Activated T-helper 17 cell treated with anti-CD3 and anti-CD28 coated beads, Interleukin-2, amount 50 U/mL, for 72 hours (primary cell): ENCODE data around the gene NCBP2. TPM values are rescaled to one million over a fixed set of nuclear protein-coding genes. Genes with fewer than 3 reads are reported as not detected.
"Not testable (repeated sequence)": the region's sequence is repeated elsewhere in the genome, so short reads cannot be mapped to it uniquely, and the experiment has no call there.

ENCODE experiments used
- ATAC-seq: fragments of 150-1000 bp; cut with Tn5 transposase; replicated peaks from 2 replicates; pipeline ENCODE4 v1.10.0; 2021; ENCODE audit warnings: mild to moderate bottlenecking, moderate library complexity
- H3K27ac Mint-ChIP-seq: one replicate; pipeline ENCODE4 v1.8.0; 2022; ENCODE audit warnings: mixed read lengths
- H3K27me3 Mint-ChIP-seq: one replicate; pipeline ENCODE4 v1.8.0; 2022; ENCODE audit warnings: mixed read lengths
- H3K36me3 Mint-ChIP-seq: one replicate; pipeline ENCODE4 v1.8.0; 2022; ENCODE audit warnings: low read depth, mild to moderate bottlenecking, mixed read lengths
- H3K4me1 Mint-ChIP-seq: one replicate; pipeline ENCODE4 v1.8.0; 2022; ENCODE audit warnings: mixed read lengths
- H3K4me3 Mint-ChIP-seq: one replicate; pipeline ENCODE4 v1.8.0; 2022; ENCODE audit warnings: mild to moderate bottlenecking, mixed read lengths
- H3K9me3 Mint-ChIP-seq: one replicate; pipeline ENCODE4 v1.8.0; 2022; ENCODE audit warnings: mixed read lengths
- total RNA-seq, 2 donors: library from RNA; stranded (reverse); gene quantifications; one replicate each; pipeline ENCODE4 v1.2.3, GENCODE V29; 2022

The NCBP2 gene
- total RNA-seq, 2 donors from 2014 or later = 68.1 to 89.0 TPM

DNA sequence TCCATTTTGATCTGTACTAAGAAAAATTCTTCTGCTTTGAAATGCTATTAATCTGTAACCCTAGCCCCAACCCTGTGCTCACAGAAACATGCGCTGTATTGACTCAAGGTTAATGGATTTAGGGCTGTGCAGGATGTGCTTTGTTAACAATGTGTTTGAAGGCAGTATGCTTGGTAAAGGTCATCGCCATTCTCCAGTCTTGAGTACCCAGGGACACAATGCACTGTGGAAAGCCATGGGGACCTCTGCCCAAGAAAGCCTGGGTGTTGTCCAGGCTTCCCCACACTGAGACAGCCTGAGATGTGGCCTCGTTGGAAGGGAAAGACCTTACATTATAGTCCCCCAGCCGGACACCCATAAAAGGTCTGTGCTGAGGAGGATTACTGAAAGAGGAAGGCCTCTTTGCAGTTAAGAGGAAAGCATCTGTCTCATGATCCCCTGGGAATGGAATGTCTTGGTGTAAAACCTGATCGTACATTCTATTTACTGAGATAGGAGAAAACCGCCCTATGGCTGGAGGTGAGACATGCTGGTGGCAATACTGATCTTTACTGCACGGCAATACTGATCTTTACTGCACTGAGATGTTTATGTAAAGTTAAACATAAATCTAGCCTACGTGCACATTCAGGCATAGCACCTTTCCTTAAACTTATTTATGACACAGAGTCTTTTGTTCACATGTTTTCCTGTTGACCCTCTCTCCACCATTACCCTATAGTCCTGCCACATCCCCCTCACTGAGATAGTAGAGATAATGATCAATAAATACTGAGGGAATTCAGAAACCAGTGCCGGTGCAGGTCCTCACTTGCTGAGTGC lies 20.0 kb upstream of the NCBP2 start:
- H3K9me3 Mint-ChIP-seq = no peaks in the 10 kb centered on the region
- H3K27ac Mint-ChIP-seq = no peak overlapping the region
- no peaks in the 10 kb centered on the region for H3K4me1 Mint-ChIP-seq
- no peak overlapping the region for H3K4me3 Mint-ChIP-seq
- no peaks in the 10 kb centered on the region for H3K36me3 Mint-ChIP-seq
- peaks cover 3% of the 10 kb centered on the region for H3K27me3 Mint-ChIP-seq
- no peak for ATAC-seq

DNA sequence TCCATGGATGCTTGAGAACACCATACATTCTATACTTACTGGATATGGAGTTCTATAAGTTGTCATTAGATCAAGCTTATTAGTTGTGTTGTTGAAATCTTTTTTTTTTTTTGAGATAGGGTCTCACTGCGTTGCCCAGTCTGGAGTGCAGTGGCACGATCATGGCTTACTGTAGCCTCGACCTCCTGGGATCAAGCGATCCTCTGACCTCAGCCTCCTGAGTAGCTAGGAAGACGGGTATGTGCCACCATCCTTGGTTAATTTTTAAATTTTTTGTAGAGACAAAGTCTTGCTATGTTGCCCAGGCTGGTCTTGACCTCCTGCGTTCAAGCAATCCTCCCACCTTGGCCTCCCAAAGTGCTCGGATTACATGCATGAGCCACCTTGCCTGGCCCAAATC lies 12.5 kb upstream of the NCBP2 start:
- ATAC-seq = no peak
- Mint-ChIP-seq H3K4me1 (no peaks in the 10 kb centered on the region), H3K9me3 (no peaks in the 10 kb centered on the region), H3K36me3 (no peaks in the 10 kb centered on the region), H3K4me3 (no peak overlapping the region), H3K27ac (no peak overlapping the region), H3K27me3 (peaks cover 6% of the 10 kb centered on the region)

DNA sequence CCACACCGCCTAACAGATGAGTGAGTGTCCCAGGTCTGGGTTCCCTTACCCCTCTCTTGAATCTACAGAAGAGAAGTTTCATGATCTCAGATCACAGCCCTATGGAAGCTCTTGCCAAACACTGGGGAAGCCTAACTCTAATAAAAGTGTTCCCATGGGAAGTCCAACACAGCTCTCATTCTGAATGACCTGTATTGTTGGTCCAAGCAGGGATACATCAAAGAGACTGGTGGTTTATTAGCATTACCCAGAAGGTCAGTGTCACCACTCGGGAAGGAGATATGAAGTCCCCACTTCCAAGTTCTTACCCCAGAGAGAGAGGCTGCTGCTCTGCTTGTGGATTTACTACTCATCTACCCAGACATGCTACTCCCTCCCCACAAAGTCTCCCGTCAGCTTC lies 9.0 kb upstream of the NCBP2 start:
- Mint-ChIP-seq H3K27me3 (peaks cover 1% of the 10 kb centered on the region), H3K9me3 (no peaks in the 10 kb centered on the region), H3K36me3 (no peaks in the 10 kb centered on the region), H3K4me3 (no peak overlapping the region), H3K4me1 (peaks cover 3% of the 10 kb centered on the region), H3K27ac (no peak overlapping the region)
- no peak for ATAC-seq

DNA sequence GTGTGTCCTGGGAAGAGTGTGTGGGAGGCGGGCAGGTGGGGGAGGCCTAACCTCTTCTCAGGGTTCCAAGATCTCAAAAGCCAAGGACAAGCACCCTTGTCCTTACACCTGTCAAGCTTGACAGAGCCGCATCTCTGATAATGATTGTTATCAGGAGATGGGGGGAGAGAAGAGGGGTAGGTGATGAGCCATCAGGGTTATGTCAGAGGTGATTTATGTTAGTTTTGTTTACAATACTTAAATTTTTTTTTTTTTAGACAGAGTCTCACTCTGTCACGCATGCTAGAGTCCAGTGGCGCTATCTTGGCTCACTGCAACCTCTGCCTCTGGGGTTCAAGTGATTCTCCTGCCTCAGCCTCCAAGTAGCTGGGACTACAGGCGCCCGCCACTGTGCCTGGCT lies 7.4 kb upstream of the NCBP2 start:
- no peak overlapping the region for H3K4me3 Mint-ChIP-seq
- H3K27ac Mint-ChIP-seq = no peak overlapping the region
- peaks cover 5% of the 10 kb centered on the region for H3K4me1 Mint-ChIP-seq
- H3K36me3 Mint-ChIP-seq = peaks cover 3% of the 10 kb centered on the region
- no peaks in the 10 kb centered on the region for H3K27me3 Mint-ChIP-seq
- H3K9me3 Mint-ChIP-seq = no peaks in the 10 kb centered on the region
- no peak for ATAC-seq

DNA sequence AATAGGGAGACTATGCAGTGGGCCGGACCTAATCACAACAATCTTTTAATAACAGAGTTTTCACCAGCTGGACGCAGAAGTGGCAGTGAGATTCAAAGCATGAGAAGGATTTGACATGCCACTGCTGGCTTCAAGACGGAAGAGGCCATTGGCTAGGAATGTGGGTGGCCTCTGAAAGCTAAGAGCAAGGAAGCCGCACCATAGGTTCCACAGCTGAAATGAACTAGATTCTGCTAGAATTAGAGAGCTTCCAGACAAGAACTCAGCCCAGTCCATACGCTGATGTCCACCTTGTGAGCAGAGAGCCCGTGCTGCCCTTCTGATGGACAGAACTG lies 6.9 kb upstream of the NCBP2 start:
- H3K27ac Mint-ChIP-seq = no peak overlapping the region

DNA sequence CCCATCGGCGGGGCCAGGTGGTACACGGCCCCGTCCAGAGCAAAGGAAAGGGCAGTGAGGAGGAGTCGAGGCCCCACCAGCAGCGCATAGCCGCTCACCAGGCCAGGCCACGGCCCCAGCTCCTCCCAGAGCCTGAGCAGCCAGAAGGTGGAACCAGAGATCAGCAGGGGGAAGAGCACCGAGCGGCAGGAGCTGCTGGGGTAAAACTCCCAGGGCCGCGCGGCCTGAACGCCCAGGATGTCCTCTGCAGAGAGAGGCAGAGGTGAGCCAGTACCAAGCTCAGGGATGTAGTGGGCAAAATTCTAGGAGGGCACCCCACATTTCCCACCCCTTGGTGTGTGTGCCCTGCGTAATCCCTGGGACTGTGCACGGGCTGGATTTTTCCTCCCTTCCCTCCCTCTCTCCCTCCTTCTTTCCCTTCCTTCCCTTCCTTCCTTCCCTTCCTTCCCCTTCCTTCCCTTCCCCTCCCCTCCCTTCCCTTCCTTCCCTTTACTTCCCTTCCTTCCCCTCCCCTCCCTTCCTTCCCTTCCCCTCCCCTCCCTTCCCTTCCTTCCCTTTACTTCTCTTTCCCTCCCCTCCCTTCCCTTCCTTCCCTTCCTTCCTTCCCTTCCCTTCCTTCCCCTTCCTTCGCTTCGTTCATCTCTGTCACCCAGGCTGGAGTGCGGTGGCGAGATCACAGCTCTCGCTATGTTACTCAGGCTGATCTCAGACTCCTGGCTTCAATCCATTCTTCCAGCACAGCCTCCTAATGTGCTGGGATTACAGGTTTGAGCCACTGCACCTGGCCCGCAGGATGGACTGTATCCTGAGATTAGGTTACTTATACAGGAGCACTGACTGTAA lies 6.3 kb upstream of the NCBP2 start:
- peaks cover 14% of the 10 kb centered on the region for H3K36me3 Mint-ChIP-seq
- no peaks in the 10 kb centered on the region for H3K9me3 Mint-ChIP-seq
- H3K27ac Mint-ChIP-seq = no peak overlapping the region
- H3K4me1 Mint-ChIP-seq = peaks cover 9% of the 10 kb centered on the region
- no peak overlapping the region for H3K4me3 Mint-ChIP-seq
- no peak for ATAC-seq
- no peaks in the 10 kb centered on the region for H3K27me3 Mint-ChIP-seq

More for the DNA sequence above, 6.9 kb upstream of the NCBP2 start:
- Mint-ChIP-seq H3K36me3 (peaks cover 8% of the 10 kb centered on the region), H3K9me3 (no peaks in the 10 kb centered on the region), H3K4me1 (peaks cover 9% of the 10 kb centered on the region), H3K27me3 (no peaks in the 10 kb centered on the region), H3K4me3 (no peak overlapping the region)
- no peak for ATAC-seq

DNA sequence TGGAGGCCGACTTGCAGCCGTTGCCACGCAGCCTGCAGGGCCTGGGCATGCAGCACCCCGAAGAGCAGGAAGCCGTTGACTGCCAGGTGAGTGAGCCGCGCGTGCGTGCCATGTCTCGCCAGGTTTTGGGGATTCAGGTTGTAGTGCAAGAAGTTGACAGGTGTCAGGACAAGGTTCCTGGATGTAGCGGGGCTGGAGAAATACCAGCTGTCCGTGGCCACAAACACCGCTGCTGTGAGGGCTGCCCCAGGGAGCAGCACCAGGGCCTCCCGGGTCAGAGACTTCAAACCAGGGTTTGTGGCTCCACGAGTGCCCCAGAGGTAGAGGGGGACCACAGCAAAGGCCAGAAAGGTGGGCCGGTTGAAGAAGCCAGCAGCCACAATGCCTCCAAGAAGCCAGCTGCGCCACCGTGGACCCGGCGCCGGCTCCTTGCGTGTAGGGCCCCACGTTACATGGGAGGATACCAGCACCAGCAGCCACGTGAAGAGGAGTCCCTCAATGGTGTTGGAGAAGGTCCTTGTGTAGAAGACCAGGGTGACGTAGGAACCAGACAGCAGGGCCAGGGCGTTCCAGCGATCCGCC lies 5.6 kb upstream of the NCBP2 start:
- ATAC-seq = no peak
- peaks cover 21% of the 10 kb centered on the region for H3K36me3 Mint-ChIP-seq
- H3K27ac Mint-ChIP-seq = no peak overlapping the region
- H3K4me3 Mint-ChIP-seq = no peak overlapping the region
- H3K27me3 Mint-ChIP-seq = no peaks in the 10 kb centered on the region
- H3K9me3 Mint-ChIP-seq = no peaks in the 10 kb centered on the region
- H3K4me1 Mint-ChIP-seq = peaks cover 9% of the 10 kb centered on the region

DNA sequence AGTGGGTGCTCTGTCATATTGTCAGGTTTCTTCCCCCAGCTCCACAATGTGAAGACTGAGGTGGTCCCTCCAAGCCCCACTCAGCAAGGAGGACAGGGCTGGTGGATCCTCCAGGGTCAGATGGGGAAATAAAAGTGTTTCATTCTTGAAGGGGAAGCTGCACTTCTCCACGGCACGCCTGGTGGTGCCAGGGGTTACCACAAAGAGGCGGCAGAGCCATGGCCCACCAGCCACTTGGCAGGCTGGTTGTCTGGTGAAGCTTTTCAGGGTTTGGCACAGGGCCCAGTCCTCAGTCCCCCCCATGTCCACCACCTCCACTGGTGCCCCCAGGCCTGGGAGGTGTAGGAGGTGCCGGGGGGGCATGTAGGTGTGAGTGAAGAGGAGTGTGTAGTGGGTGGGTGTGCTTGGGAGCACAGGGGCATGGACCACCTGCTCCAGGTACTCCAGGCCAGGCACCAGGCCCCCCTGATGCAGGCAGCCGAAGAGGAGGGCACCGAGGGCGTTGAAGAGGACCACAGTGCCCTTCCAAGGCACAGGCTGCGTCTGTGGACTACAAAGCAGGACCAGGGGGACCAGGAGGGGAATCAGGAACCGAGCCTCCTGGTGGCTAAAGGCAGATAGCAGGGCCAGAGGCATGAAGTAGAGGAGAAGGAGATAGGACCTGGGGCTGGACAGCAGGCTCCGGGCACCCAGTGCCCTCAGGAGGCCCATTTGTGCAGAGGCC lies 5.0 kb upstream of the NCBP2 start:
- H3K4me1 Mint-ChIP-seq = peaks cover 9% of the 10 kb centered on the region
- no peaks in the 10 kb centered on the region for H3K27me3 Mint-ChIP-seq
- H3K36me3 Mint-ChIP-seq = peaks cover 25% of the 10 kb centered on the region
- no peaks in the 10 kb centered on the region for H3K9me3 Mint-ChIP-seq
- ATAC-seq = no peak
- H3K4me3 Mint-ChIP-seq = no peak overlapping the region
- H3K27ac Mint-ChIP-seq = no peak overlapping the region

DNA sequence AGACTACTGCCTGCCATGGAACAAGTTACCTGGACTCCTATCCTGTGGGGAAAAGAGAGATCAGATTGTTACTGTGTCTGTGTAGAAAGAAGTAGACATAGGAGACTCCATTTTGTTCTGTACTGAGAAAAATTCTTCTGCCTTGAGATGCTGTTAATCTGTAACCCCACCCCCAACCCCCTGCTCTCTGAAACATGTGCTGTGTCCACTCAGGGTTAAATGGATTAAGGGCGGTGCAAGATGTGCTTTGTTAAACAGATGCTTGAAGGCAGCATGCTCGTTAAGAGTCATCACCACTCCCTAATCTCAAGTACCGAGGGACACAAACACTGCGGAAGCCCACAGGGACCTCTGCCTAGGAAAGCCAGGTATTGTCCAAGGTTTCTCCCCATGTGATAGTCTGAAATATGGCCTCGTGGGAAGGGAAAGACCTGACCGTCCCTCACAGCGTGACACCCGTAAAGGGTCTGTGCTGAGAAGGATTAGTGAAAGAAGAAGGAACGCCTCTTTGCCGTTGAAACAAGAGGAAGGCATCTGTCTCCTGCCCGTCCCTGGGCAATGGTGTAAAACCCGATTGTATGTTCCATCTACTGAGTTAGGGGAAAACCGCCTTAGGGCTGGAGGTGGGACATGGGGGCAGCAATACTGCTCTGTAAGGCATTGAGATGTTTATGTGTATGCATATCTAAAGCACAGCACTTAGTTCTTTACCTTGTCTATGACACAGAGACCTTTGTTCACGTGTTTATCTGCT lies 1.9 kb upstream of the NCBP2 start:
- H3K9me3 Mint-ChIP-seq, ATAC-seq, H3K27me3 Mint-ChIP-seq: not testable (repeated sequence)
- Mint-ChIP-seq H3K4me1 (peaks cover 20% of the 10 kb centered on the region), H3K27ac (peak overlapping the region; percentile 100), H3K4me3 (peak overlapping the region; percentile 100), H3K36me3 (peaks cover 54% of the 10 kb centered on the region)

DNA sequence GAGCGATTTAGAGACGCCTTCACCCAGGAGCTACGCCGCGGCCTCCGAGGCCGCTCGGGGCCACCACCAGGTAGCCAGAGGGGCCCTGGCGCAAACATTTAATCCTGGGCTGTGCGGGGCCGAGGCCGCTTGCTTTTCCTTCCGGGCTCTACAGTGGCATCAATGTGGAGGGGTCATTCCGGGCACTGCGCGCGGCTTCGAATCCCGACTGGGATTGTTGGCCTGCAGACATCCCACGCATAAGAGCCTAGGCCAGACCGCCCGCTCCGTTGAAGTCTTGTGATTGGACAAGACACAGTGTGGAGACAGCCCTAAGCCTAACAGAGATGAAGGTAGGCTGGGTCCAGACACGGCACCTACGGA lies 568 bp upstream of the NCBP2 start:
- peaks cover 68% of the 10 kb centered on the region for H3K36me3 Mint-ChIP-seq
- ATAC-seq = no peak
- peaks cover 20% of the 10 kb centered on the region for H3K4me1 Mint-ChIP-seq

DNA sequence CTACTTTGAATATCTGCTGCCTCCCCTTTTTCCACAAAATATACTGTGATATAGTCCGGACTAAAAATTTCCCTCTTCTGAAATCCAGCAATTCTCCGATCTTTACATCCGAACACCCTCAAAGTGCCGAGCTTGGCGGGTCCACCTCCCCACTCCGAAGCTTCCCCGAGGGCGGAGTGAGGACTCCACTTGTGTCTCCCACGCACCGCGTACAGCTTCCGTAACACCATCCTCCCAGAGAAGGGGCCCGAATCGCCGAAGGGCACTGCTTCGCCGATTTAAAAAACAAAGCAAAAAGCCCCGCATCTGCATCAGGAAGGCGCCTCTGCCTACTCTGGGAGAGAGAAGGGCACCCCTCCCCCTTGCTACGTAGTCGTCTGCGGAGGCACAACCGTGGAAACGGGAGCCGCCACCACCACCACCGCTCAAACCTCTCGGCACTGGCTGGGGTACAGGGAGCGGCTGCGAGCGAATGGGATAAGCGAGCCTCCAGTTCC lies 551 bp downstream of the NCBP2 start:
- Mint-ChIP-seq H3K27ac (peak overlapping the region; percentile 100), H3K4me1 (peaks cover 20% of the 10 kb centered on the region), H3K4me3 (peak overlapping the region; percentile 100), H3K27me3 (no peaks in the 10 kb centered on the region), H3K9me3 (no peaks in the 10 kb centered on the region), H3K36me3 (peaks cover 79% of the 10 kb centered on the region)
- peak; percentile 56 for ATAC-seq

More for the DNA sequence above, 568 bp upstream of the NCBP2 start:
- H3K27me3 Mint-ChIP-seq = no peaks in the 10 kb centered on the region
- H3K9me3 Mint-ChIP-seq = no peaks in the 10 kb centered on the region
- peak overlapping the region; percentile 100 for H3K27ac Mint-ChIP-seq
- peak overlapping the region; percentile 100 for H3K4me3 Mint-ChIP-seq

DNA sequence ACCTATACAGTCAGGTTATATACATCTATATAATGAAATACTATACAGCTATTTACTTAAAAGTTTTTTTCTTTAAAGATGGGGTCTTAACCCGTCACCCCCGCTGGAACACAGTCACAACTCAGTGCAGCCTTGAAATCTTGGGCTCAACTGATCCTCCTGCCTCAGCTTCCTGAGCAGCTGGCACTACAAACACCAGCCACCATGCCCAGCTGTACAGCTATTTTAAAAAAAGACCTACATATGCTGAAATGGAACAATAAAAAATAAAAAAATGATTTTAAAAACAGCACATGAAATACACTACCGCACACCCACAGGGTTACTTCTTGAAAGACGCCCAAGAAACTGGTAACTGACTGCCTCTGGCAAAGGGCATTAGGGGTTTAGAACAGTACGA lies 3.8 kb downstream of the NCBP2 start:
- no peaks in the 10 kb centered on the region for H3K9me3 Mint-ChIP-seq
- H3K4me1 Mint-ChIP-seq = peaks cover 11% of the 10 kb centered on the region
- peak overlapping the region; percentile 71 for H3K27ac Mint-ChIP-seq
- no peak overlapping the region for H3K4me3 Mint-ChIP-seq
- H3K36me3 Mint-ChIP-seq = peaks cover 96% of the 10 kb centered on the region
- no peak for ATAC-seq
- no peaks in the 10 kb centered on the region for H3K27me3 Mint-ChIP-seq

DNA sequence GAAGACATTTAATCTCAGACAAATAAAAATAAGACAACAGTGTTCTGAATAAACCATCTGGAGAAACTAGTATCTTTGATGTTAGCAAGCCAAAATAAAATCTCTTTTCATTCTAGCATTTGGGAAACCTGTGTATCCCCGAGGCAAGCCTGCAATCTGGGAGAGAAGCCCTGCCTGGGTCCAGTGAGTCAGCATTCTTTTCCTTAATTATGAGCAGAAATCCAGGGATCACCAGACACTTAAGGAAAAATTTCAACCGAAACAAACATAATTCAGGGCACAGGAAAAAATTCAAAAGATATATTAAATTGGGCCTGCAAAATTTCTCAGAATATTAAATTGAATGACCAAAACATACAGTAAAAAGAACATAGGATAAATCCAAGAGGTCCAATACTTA lies 4.2 kb downstream of the NCBP2 start:
- Mint-ChIP-seq H3K9me3 (no peaks in the 10 kb centered on the region), H3K27ac (peak overlapping the region; percentile 28), H3K36me3 (peaks cover 96% of the 10 kb centered on the region), H3K4me1 (peaks cover 11% of the 10 kb centered on the region), H3K27me3 (no peaks in the 10 kb centered on the region), H3K4me3 (no peak overlapping the region)
- ATAC-seq = no peak

DNA sequence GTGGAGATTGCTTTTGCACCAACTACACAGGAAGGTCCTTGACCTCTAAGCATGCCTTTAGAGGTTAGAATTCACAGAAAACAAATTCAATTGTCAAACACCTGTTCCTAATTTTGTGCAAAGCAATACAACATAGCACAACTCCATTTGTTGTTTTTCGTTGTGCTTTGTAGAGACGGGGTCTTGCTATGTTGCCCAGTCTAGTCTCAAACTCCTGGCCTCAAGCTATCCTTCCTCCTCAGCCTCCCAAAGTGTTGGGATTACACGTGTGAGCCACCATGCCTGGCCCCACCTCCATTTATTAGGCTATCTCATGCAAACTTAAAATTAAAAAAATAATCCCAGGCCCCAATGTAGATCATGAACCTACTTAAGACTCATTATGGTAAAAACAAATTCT lies 6.0 kb downstream of the NCBP2 start:
- no peaks in the 10 kb centered on the region for H3K27me3 Mint-ChIP-seq
- H3K36me3 Mint-ChIP-seq = peaks cover 98% of the 10 kb centered on the region
- no peaks in the 10 kb centered on the region for H3K9me3 Mint-ChIP-seq
- ATAC-seq = no peak
- no peak overlapping the region for H3K27ac Mint-ChIP-seq
- peaks cover 5% of the 10 kb centered on the region for H3K4me1 Mint-ChIP-seq
- no peak overlapping the region for H3K4me3 Mint-ChIP-seq
